K562 (cell line): ENCODE results near the gene NKIRAS1. TPM values are rescaled to one million over a fixed set of nuclear protein-coding genes. Genes with fewer than 3 reads are reported as not detected.
A peak's percentile ranks its signal among the peaks of the same experiment; 100 is the strongest.

Source experiments
- EZH2 ChIP-seq: IDR thresholded peaks from 2 replicates; pipeline ENCODE4 v1.6.1; 2012; ENCODE audit warnings: low read depth, mild to moderate bottlenecking, inconsistent platforms, low read length, borderline replicate concordance
- HMGXB4 ChIP-seq: sonication (generic); formaldehyde crosslinking; IDR thresholded peaks from 2 replicates; pipeline ENCODE4 v1.8.1; 2023; ENCODE audit warnings: mild to moderate bottlenecking, missing genetic modification reagents
- KHSRP ChIP-seq: fragments of 450-650 bp; IDR thresholded peaks from 2 replicates; pipeline ENCODE4 v1.6.1; 2017
- MGA ChIP-seq: fragments of 450-650 bp; IDR thresholded peaks from 2 replicates; pipeline ENCODE4 v1.6.1; 2016; ENCODE audit warnings: mild to moderate bottlenecking, moderate library complexity
- MYNN ChIP-seq, 2 experiments: sonication (generic); formaldehyde crosslinking in 1 of 2; IDR thresholded peaks; 2 replicates each; pipeline versions ENCODE4 v1.5.0 to v1.6.1; 2016 to 2020; ENCODE audit warnings: antibody characterized with exemption in 1 of 2, missing genetic modification reagents in 1 of 2
- SREBF2 ChIP-seq: sonication (generic); formaldehyde crosslinking; IDR thresholded peaks from 2 replicates; pipeline ENCODE4 v1.4.0; 2020; ENCODE audit warnings: mild to moderate bottlenecking, missing genetic modification reagents
- TARDBP ChIP-seq: fragments of 450-650 bp; IDR thresholded peaks from 2 replicates; pipeline ENCODE4 v1.6.1; 2016
- THRA ChIP-seq: fragments of 450-650 bp; IDR thresholded peaks from 2 replicates; pipeline ENCODE4 v1.6.1; 2017; ENCODE audit warnings: mild to moderate bottlenecking, moderate library complexity
- XRCC5 ChIP-seq: fragments of 200-400 bp; formaldehyde crosslinking; IDR thresholded peaks from 2 replicates; pipeline ENCODE4 v1.6.1; 2017; ENCODE audit warnings: low read depth, mild to moderate bottlenecking, low read length
- ZNF584 ChIP-seq: fragments of 200-800 bp; sonication (Bioruptor generic); IDR thresholded peaks from 2 replicates; pipeline ENCODE4 v1.6.1; 2016; ENCODE audit warnings: low read depth, mild to moderate bottlenecking, missing genetic modification characterization, missing compliant biosample characterization
- ZNF76 ChIP-seq: fragments of 250-450 bp; sonication (Bioruptor Pico); IDR thresholded peaks from 2 replicates; pipeline ENCODE4 v1.4.0; 2020; ENCODE audit warnings: mild to moderate bottlenecking, moderate library complexity, borderline replicate concordance
- polyA plus RNA-seq, 8 experiments: library from polyadenylated mRNA; depleted of rRNA in 4 of 8; stranded (reverse) in 5 of 8; unstranded in 3 of 8; fragments of >200 nt; fragmentation: Nextera tagmentation in 2 of 8; fragmentation: Illumina TruSeq in 1 of 8; extraction: Ambion mirVana in 2 of 8; extraction: Trizol in 1 of 8; gene quantifications; 2 replicates each; pipeline versions ENCODE4 v1.2.1 to v1.2.3, GENCODE V29; 2011 to 2014; ENCODE audit warnings: inconsistent platforms in 1 of 8, missing spikeins in 1 of 8
- total RNA-seq, 7 experiments: library from RNA; depleted of rRNA in 6 of 7; stranded (reverse); fragments of >200 nt in 6 of 7; fragmentation: Illumina TruSeq in 2 of 7; extraction: Trizol in 2 of 7; gene quantifications; 2 replicates each; pipeline versions ENCODE4 v1.2.1 to v1.2.3, GENCODE V29; 2011 to 2021; ENCODE audit warnings: low replicate concordance in 1 of 7

The NKIRAS1 gene
- total and polyA plus RNA-seq, 9 of the 15 experiments (the other 6 are each of a cell fraction or from before 2014, with no cell fraction given) = 5.1 to 10.3 (median 6.3) TPM

GRCh38 chr3:23944861-23945662 lies 28.3 kb upstream of the NKIRAS1 start, which contains the start of gene NR1D2 (continued):
- TF ChIP-seq MGA (no peak), THRA (no peak), SREBF2 (CRISPR knock-in tag) (no peak), EZH2 (no peak), TARDBP (no peak), KHSRP (no peak), HMGXB4 (CRISPR knock-in tag) (0 out of 2 replicates have a peak, but pooled peaks have one; percentile 3), ZNF76 (CRISPR knock-in tag) (no peak), MYNN (IDR thresholded peaks at IDR 0.05) (no peak), MYNN (CRISPR knock-in tag; IDR thresholded peaks at IDR 0.05) (no peak), XRCC5 (no peak), ZNF584 (CRISPR knock-in tag) (no peak)
